NOMO-1 treated with DMSO at 0.1 percent for 48 hours (cell line): ENCODE results near the gene LIN54.
A peak's percentile ranks its signal among the peaks of the same experiment; 100 is the strongest.

Experiments
- DNase-seq: peaks from one replicate; lab custom pipeline; 2025; ENCODE audit not compliant: unreplicated experiment; lab: John Stamatoyannopoulos, UW

LIN54 gene

DNA sequence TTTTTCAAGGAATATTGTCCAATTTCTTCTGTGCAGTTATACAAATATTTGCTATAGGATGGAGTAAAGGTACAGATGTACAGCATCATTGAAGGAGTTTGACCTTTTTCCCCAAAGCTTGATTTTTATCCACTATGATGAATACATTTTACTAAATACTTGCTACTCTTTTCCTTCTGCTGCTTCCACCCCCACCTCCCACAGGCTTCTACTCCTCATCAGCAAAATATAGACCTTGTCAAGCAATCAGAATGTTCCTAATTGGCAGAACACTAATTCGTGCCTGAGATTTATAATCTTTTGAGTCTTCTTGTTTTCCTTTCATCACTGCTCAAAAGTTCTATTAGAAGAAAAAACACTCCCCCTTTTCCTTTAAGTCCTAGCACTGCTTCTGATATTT lies 113.9 kb downstream of the LIN54 start:
- DNase-seq = no peak

DNA sequence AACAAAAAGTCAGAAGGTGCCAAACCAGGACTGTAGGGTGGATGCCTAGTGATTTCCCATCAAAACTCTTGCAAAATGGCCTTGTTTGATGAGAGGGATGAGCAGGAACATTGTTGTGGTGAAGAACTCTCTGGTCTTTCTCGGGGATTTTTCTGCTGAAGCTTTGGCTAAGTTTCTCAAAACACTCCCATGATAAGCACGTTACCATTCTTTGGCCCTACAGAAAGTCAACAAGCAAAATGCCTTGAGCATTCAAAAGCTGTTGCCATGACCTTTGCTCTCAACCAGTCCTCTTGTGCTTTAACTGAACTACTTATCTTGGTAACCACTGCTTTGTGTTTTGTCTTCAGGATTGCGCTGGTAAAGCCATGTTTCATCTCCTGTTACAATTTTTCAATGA lies 116.7 kb downstream of the LIN54 start:
- DNase-seq = no peak

DNA sequence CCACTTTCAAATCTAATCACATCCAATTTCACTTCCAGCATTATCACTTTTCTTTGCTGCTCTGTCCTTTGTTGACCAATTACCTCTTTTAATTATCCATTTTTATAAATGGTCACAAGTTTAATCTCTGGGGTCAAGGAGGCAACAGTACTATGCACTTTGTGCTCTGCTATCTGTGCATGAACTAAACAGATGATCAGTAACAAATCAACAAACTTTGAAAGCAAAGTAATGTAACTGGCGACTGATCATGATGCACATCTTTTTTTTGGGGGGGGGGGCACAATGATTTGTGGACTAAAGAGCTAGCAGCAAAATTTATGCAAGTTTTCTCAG lies 118.2 kb downstream of the LIN54 start:
- DNase-seq = no peak

DNA sequence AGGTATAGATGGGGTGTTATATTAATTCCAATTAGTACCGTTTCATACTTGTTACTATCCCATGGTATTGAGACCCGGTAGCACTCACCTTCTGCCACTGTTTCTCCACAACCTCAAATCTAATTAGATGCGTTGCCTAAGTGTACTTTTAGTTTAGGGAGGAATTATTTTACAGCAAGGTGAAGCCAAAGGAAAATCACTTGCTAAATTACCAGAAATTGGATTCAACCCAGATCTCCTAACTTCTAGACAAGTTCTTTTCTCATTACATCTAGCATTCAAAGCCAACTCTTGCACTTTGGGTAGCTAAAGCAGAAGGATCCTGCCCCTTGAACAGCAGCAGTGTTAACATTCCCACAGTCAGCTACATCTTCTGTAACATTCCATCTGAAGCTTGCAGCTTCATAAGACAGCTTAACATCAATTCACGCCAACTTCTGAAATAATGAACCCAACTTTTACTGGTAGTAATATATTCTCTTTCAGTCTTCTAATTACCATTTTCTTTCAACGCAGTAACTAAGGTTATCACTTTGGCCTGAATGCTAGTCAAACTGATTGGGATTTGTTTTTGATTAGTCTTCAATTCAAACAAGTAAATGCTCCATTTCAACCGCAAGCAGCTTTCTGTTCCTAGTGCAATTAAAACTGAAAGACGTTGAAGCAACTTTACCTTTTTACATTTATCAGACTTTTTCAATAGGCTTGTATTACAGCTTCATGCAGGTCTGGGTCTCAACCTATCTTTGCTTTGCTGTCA lies 118.7 kb downstream of the LIN54 start:
- no peak for DNase-seq

GRCh38 chr4:82890901-82891706 lies 119.5 kb downstream of the LIN54 start, which contains the start of gene SEC31A:
TSS of gene SEC31A (minus strand) at chr4:82891153. CDS start at chr4:82881936, 9,217 bp downstream.
- DNase-seq = peak; percentile 95

DNA sequence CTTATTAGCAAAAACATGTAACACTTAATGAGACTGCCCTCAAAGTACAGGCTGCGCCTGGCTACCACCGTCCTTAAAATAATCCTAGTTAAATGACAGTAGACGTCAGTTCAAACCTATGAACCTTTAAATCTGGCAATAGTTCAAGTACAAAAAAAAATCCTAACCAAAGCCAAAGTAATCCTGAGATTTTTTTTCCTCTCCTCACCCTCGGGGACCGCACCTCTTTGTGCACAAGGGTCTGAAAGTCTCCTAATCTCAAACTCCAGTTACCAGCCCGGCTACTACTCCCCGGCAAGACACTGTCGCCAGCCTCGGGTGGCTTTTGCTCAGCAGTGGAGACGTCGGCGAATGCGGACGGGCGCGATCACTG lies 120.1 kb downstream of the LIN54 start:
- no peak for DNase-seq

DNA sequence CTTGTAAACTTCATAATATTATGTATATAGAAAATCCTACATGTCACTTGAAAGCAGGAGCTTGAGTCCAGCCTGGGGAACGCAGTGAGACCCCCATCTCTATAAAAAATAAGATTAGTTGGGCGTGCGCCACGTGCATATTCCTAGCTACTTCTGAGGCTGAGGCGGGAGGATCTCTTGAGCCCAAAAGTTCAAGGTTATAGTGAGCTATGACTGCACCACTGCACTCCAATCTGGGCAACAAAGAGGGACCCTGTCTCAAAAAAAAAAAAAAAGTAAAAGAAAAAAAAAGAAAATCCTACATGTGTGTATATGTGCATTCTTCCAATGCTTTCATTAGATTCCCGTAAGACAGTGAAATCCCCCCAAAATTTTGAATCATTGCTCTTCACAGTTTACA lies 121.3 kb downstream of the LIN54 start:
- DNase-seq = no peak

DNA sequence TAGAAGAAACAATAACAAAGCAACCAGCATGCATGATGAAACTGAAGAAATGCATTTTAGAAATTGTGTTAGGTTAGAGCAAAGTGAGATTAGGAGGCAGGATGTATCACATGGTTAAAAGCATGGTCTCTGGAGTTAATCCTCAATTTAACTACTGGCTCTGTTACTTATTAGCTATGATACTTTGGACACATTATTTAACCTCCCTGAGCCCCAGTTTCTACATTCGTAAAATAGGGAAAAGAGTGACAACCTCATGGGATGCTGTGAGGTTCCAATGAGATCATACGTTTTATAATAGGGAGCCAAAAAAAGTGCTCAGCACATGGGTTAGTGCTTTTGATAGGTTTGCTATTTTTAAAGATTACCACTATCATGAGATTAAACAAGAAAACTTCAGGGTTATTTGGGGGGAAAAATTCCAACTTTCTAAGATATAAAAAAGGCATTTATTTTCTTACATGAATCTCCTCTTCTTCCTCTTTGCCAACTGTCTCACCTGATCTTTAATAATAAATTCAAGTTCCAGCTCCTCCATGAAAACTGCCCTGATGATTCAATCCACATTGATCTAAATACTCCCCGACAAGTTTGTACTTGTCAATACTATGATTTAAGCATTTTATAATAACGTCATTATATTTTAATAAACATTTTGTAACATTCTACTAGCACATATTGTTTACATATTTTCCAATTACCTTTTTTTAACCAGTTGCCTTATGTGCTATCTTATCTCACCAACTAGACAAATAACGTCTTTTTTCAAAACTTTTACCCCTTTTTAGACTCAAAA lies 124.3 kb downstream of the LIN54 start:
- DNase-seq = no peak

DNA sequence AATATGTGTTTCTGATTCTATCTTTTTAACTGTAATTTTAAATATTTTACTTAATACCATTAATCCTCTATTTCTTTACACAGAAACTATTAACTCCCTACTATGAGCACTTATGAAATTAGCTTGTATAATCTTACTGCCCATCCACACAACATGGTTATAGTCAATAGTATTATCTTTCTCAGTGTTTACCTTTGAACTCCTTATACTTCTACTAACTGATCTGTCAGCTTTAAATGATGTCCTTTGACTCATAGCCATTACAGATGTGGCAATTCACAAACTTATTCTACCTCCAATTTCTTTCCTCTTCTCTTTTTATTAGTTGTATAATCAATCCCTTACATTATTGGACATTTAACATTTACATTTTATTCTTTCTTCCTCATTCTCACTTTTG lies 125.2 kb downstream of the LIN54 start:
- DNase-seq = peak; percentile 15
